ENCODE measurements around the gene TRPM3. TPM values are rescaled to one million over a fixed set of nuclear protein-coding genes. Genes with fewer than 3 reads are reported as not detected.

The TRPM3 gene
- total RNA-seq, 1 experiment from 2014 or later, result not detected

DNA sequence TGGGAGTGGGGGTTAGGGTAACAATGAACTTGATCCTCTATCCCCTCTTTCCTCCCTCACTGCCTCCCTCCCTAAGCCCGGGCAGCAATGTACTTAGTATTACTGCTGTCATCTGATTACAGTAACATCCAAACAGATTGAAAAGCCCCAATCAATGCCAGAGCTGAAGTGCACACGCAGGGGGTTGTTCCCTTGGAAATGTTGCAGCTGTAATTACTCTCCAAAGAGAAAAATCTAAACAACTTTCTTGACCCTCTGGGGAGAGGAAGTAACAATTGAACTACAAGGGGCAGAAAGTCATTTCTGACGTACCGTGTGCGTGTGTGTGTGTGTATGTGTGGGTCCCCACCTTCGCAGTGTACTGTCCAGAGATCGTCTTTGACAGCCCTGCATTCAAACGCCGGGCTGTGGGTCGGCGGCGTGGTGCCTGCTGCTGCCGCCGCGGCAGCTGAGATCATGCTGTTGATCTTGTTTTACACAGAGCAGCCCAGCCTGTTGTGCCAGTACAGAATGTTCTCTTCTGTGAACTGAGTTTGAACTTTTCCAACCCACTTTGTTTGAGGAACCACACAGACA is 640.9 kb downstream of the TRPM3 start:
- Histone ChIP-seq H4K20me1 (ENCODE audit: low read length) (no peaks in the 10 kb centered on the region), H2AFZ (ENCODE audit: low read length) (peak overlapping the region; percentile 66), H3K4me3 (ENCODE audit: low read length) (peak overlapping the region; percentile 50; the same call in 1 of the 2 replicates), H3K27me3 (ENCODE audit: low read length) (no peaks in the 10 kb centered on the region), H3K9me3 (ENCODE audit: low read length) (no peaks in the 10 kb centered on the region), H3K36me3 (ENCODE audit: low read depth, low read length) (no peaks in the 10 kb centered on the region), H3K4me1 (ENCODE audit: insufficient read depth, low read length) (0 out of 2 replicates have a peak, but pooled peaks cover 5% of the 10 kb centered on the region), H3K9ac (ENCODE audit: low read length) (no peak overlapping the region), H3K79me2 (ENCODE audit: low read length) (no peaks in the 10 kb centered on the region), H3K27ac (ENCODE audit: low read length) (no peak overlapping the region), H3F3A (ENCODE audit: low read length, unreplicated experiment) (no peaks in the 10 kb centered on the region), H3K9me2 (replicated peaks; ENCODE audit: low read length) (no peaks in the 10 kb centered on the region), H3K4me2 (ENCODE audit: low read length) (peak overlapping the region; percentile 79)
- TF ChIP-seq EZH2phosphoT487 (IDR thresholded peaks at IDR 0.05; ENCODE audit: borderline replicate concordance, low read length) (no peak), CTCF (conservative IDR thresholded peaks at IDR 0.05; ENCODE audit: low read depth, low read length) (no peak), EZH2 (IDR thresholded peaks at IDR 0.05; ENCODE audit: low read length, unreplicated experiment) (no peak)
- ChIA-PET POLR2A (ENCODE audit: unreplicated experiment) (no interaction called here), CTCF (no interaction called here)
- ATAC-seq, result no peak
- BruUV-seq (replicated peaks), result no TSS peak
- DNase-seq, result peak; percentile 14
- intact Hi-C loops (cut with micrococcal nuclease), result loop anchor here (5.0 kb wide), 1 partner anchor 138 kb away; no protein-coding TSS in a partner anchor

DNA sequence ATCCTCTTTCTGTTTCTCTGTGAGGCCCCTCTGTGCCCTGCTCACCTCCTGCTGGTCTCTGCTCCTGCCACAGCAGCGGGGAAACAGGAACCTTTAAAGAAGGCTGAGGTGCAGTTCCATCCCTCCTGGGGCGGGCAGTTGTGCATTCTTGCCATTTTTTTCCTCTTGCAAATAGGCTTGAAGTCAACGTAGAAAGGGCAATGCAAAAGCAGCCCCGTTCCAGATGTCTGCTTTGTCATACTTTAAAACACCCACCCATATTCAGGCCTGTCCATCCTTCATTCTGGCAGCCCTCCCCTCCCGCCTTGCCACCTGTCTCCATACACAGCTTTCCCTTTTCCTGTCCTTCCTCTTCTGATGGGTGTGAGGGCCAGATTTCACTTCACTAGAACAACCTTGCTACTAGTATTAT is 641.5 kb downstream of the TRPM3 start:
- CTCF ChIA-PET, result no interaction called here
- no peak overlapping the region for H3K27ac ChIP-seq (ENCODE audit: low read length)
- H3K9me2 ChIP-seq (replicated peaks; ENCODE audit: low read length), result no peaks in the 10 kb centered on the region
- ATAC-seq (no peak), DNase-seq (no peak)
- H3F3A ChIP-seq (ENCODE audit: low read length, unreplicated experiment), result no peaks in the 10 kb centered on the region
- no peaks in the 10 kb centered on the region for H3K9me3 ChIP-seq (ENCODE audit: low read length)
- H2AFZ ChIP-seq (ENCODE audit: low read length), result peak overlapping the region; percentile 66; the same call in 1 of the 2 replicates
- H3K36me3 ChIP-seq (ENCODE audit: low read depth, low read length), result no peaks in the 10 kb centered on the region
- POLR2A ChIA-PET (ENCODE audit: unreplicated experiment), result no interaction called here
- 0 out of 2 replicates have a peak, but pooled peaks cover 5% of the 10 kb centered on the region for H3K4me1 ChIP-seq (ENCODE audit: insufficient read depth, low read length)
- no peaks in the 10 kb centered on the region for H4K20me1 ChIP-seq (ENCODE audit: low read length)
- no peak overlapping the region for H3K4me3 ChIP-seq (ENCODE audit: low read length)
- no TSS peak for BruUV-seq (replicated peaks)
- H3K79me2 ChIP-seq (ENCODE audit: low read length), result no peaks in the 10 kb centered on the region
- TF ChIP-seq EZH2phosphoT487 (IDR thresholded peaks at IDR 0.05; ENCODE audit: borderline replicate concordance, low read length) (no peak), CTCF (conservative IDR thresholded peaks at IDR 0.05; ENCODE audit: low read depth, low read length) (no peak), EZH2 (IDR thresholded peaks at IDR 0.05; ENCODE audit: low read length, unreplicated experiment) (no peak)
- no peaks in the 10 kb centered on the region for H3K27me3 ChIP-seq (ENCODE audit: low read length)
- intact Hi-C loops (cut with micrococcal nuclease), result loop anchor here (5.0 kb wide), 1 partner anchor 138 kb away; no protein-coding TSS in a partner anchor
- H3K4me2 ChIP-seq (ENCODE audit: low read length), result no peak overlapping the region
- H3K9ac ChIP-seq (ENCODE audit: low read length), result no peak overlapping the region

Small RNA genes within 50 kb of the gene (microRNA-seq; reads per million reads assigned to microRNA genes)
- not detected for gene MIR204 (ENCODE audit: unreplicated experiment)

All from PC-3 (cell line).